GM18526 (cell line): Measurements from ENCODE around the gene MAML3.

ENCODE experiments used
- POLR2A ChIP-seq: IDR thresholded peaks from 3 replicates; pipeline ENCODE4 v1.6.1; 2011; ENCODE audit not compliant: insufficient read length; ENCODE audit errors: extremely low read depth

MAML3 gene

GRCh38 chr4:139690419-139690818 lies 463.6 kb downstream of the MAML3 start:
- TF ChIP-seq POLR2A = no peak

GRCh38 chr4:139689093-139689722 lies 464.8 kb downstream of the MAML3 start:
- TF ChIP-seq POLR2A = no peak

- TF ChIP-seq POLR2A = no peak
Measured at GRCh38 chr4:139686988-139687387, 467.0 kb downstream of the MAML3 start.

- TF ChIP-seq POLR2A = no peak
Measured at GRCh38 chr4:139686130-139686529, 467.9 kb downstream of the MAML3 start.

- TF ChIP-seq POLR2A = no peak
Measured at GRCh38 chr4:139685180-139685579, 468.8 kb downstream of the MAML3 start.

- TF ChIP-seq POLR2A = no peak
Measured at GRCh38 chr4:139684351-139684750, 469.6 kb downstream of the MAML3 start.

GRCh38 chr4:139682741-139683151 lies 471.2 kb downstream of the MAML3 start:
- no peak for TF ChIP-seq POLR2A

GRCh38 chr4:139682309-139682708 lies 471.7 kb downstream of the MAML3 start:
- TF ChIP-seq POLR2A = no peak

GRCh38 chr4:139676913-139677585 lies 476.9 kb downstream of the MAML3 start:
- no peak for TF ChIP-seq POLR2A

GRCh38 chr4:139676365-139676764 lies 477.6 kb downstream of the MAML3 start:
- TF ChIP-seq POLR2A = no peak

GRCh38 chr4:139675651-139676050 lies 478.3 kb downstream of the MAML3 start:
- TF ChIP-seq POLR2A = no peak

- TF ChIP-seq POLR2A = no peak
Measured at GRCh38 chr4:139674875-139675550, 479.0 kb downstream of the MAML3 start.

GRCh38 chr4:139672732-139673131 lies 481.3 kb downstream of the MAML3 start:
- TF ChIP-seq POLR2A = no peak

GRCh38 chr4:139672215-139672614 lies 481.8 kb downstream of the MAML3 start:
- no peak for TF ChIP-seq POLR2A

- no peak for TF ChIP-seq POLR2A
Measured at GRCh38 chr4:139670775-139671174, 483.2 kb downstream of the MAML3 start.

GRCh38 chr4:139669890-139670289 lies 484.1 kb downstream of the MAML3 start:
- no peak for TF ChIP-seq POLR2A

GRCh38 chr4:139669335-139669734 lies 484.6 kb downstream of the MAML3 start:
- no peak for TF ChIP-seq POLR2A

- TF ChIP-seq POLR2A = no peak
Measured at GRCh38 chr4:139668658-139669201, 485.3 kb downstream of the MAML3 start.
